IMR-90 (cell line): ENCODE measurements around the gene SLC2A6. TPM values are rescaled to one million over a fixed set of nuclear protein-coding genes. Genes with fewer than 3 reads are reported as not detected.

ENCODE experiments used
- ATAC-seq: fragments of 200-7000 bp; cut with Tn5 transposase; 2 replicates; pipeline ENCODE4 v1.9.1; 2020; ENCODE audit warnings: low read depth, mild to moderate bottlenecking, moderate library complexity
- BruUV-seq: library from RNA; stranded (reverse); fragments of 400-500 nt; replicated peaks from 2 replicates; lab custom pipeline; 2021; lab: Mats Ljungman, UMichigan
- CTCF ChIA-PET: fragments of 300-600 bp; formaldehyde crosslinking; extraction: SDS; loops from one replicate; lab custom pipeline; 2021; ENCODE audit warnings: antibody characterized with exemption; lab: Yijun Ruan, JAX
- POLR2A ChIA-PET: fragments of 300-600 bp; sonication (Branson Sonifier 250); formaldehyde crosslinking; loops from one replicate; lab custom pipeline; 2022; ENCODE audit warnings: antibody characterized with exemption; ENCODE audit not compliant: unreplicated experiment; lab: Charles Lee
- DNase-seq: peaks from one replicate; pipeline ENCODE4 v3.0.0; 2013
- H2AFZ ChIP-seq: replicated peaks from 2 replicates; pipeline ENCODE3; 2013; ENCODE audit warnings: low read length, mild to moderate bottlenecking; ENCODE audit not compliant: poor library complexity
- H2AK5ac ChIP-seq: 2 replicates; pipeline ENCODE4 v1.6.1; 2013; ENCODE audit warnings: low read depth, low read length, inconsistent platforms
- H2AK9ac ChIP-seq: replicated peaks from 2 replicates; pipeline ENCODE3; 2013; ENCODE audit warnings: mild to moderate bottlenecking, low read depth, low read length, moderate library complexity; ENCODE audit not compliant: poor library complexity
- H2BK120ac ChIP-seq: 2 replicates; pipeline ENCODE4 v1.6.1; 2013; ENCODE audit warnings: low read depth, low read length, inconsistent platforms
- H2BK15ac ChIP-seq: 3 replicates; pipeline ENCODE4 v1.6.1; 2013; ENCODE audit warnings: low read depth, low read length, inconsistent platforms
- H2BK20ac ChIP-seq: 2 replicates; pipeline ENCODE4 v1.6.1; 2013; ENCODE audit warnings: low read depth, mild to moderate bottlenecking, inconsistent platforms, low read length, moderate library complexity
- H2BK5ac ChIP-seq: 2 replicates; pipeline ENCODE4 v1.6.1; 2013; ENCODE audit warnings: mild to moderate bottlenecking, low read depth, low read length, inconsistent platforms; ENCODE audit not compliant: poor library complexity, severe bottlenecking
- H3K14ac ChIP-seq: replicated peaks from 2 replicates; pipeline ENCODE4 v1.6.1; 2013; ENCODE audit warnings: low read depth, low read length, inconsistent platforms
- H3K18ac ChIP-seq: 2 replicates; pipeline ENCODE4 v1.6.1; 2013; ENCODE audit warnings: low read depth, low read length, control low read depth
- H3K23ac ChIP-seq: 2 replicates; pipeline ENCODE4 v1.6.1; 2013; ENCODE audit warnings: low read depth, low read length, inconsistent platforms
- H3K27ac ChIP-seq: 2 replicates; pipeline ENCODE4 v1.5.1; 2013; ENCODE audit warnings: mild to moderate bottlenecking, control low read depth, low read length; ENCODE audit not compliant: insufficient read depth
- H3K27me3 ChIP-seq: 2 replicates; pipeline ENCODE4 v1.6.1; 2013; ENCODE audit warnings: low read length; ENCODE audit not compliant: control insufficient read depth, insufficient read depth
- H3K36me3 ChIP-seq: 2 replicates; pipeline ENCODE4 v1.6.1; 2013; ENCODE audit warnings: low read length, mixed read lengths; ENCODE audit not compliant: control insufficient read depth, insufficient read depth
- H3K4ac ChIP-seq: 2 replicates; pipeline ENCODE4 v1.6.1; 2013; ENCODE audit warnings: low read depth, low read length, inconsistent platforms
- H3K4me1 ChIP-seq: 2 replicates; pipeline ENCODE4 v1.6.1; 2013; ENCODE audit warnings: low read length, mixed read lengths; ENCODE audit not compliant: control insufficient read depth, insufficient read depth
- H3K4me2 ChIP-seq: 2 replicates; pipeline ENCODE4 v1.6.1; 2013; ENCODE audit warnings: low read depth, mild to moderate bottlenecking, control low read depth, low read length, moderate library complexity
- H3K4me3 ChIP-seq: 2 replicates; pipeline ENCODE4 v1.5.1; 2013; ENCODE audit warnings: low read depth, mild to moderate bottlenecking, control low read depth, low read length, moderate library complexity; ENCODE audit not compliant: insufficient read depth
- H3K56ac ChIP-seq: 2 replicates; pipeline ENCODE4 v1.6.1; 2013; ENCODE audit warnings: low read length, inconsistent platforms; ENCODE audit not compliant: insufficient read depth; ENCODE audit errors: extremely low read depth
- H3K79me1 ChIP-seq, 2 experiments: 2 replicates each; pipeline ENCODE4 v1.6.1; 2013; ENCODE audit warnings: low read length in 2 of 2, inconsistent platforms in 1 of 2, low read depth in 1 of 2
- H3K9ac ChIP-seq: 2 replicates; pipeline ENCODE4 v1.6.1; 2013; ENCODE audit warnings: low read depth, low read length, control low read depth
- H3K9me1 ChIP-seq: 2 replicates; pipeline ENCODE4 v1.6.1; 2013; ENCODE audit warnings: low read length, inconsistent platforms; ENCODE audit not compliant: insufficient read depth
- H3K9me3 ChIP-seq: 2 replicates; pipeline ENCODE4 v1.6.1; 2013; ENCODE audit warnings: low read length; ENCODE audit not compliant: control insufficient read depth, insufficient read depth
- H4K20me1 ChIP-seq: 2 replicates; pipeline ENCODE4 v1.6.1; 2013; ENCODE audit warnings: low read length, inconsistent platforms; ENCODE audit not compliant: insufficient read depth
- H4K5ac ChIP-seq: 2 replicates; pipeline ENCODE4 v1.6.1; 2013; ENCODE audit warnings: mild to moderate bottlenecking, low read depth, low read length, control low read depth
- H4K8ac ChIP-seq, 2 experiments: 2 replicates each; pipeline ENCODE4 v1.6.1; 2013; ENCODE audit warnings: low read depth in 2 of 2, low read length in 2 of 2, control low read depth in 1 of 2, inconsistent platforms in 1 of 2
- H4K91ac ChIP-seq: 2 replicates; pipeline ENCODE4 v1.6.1; 2013; ENCODE audit warnings: low read depth, low read length, inconsistent platforms; ENCODE audit not compliant: insufficient read depth
- BHLHE40 ChIP-seq: fragments of 150-350 bp; IDR thresholded peaks from 2 replicates; pipeline ENCODE4 v1.6.1; 2016; ENCODE audit warnings: mild to moderate bottlenecking, low read depth, low read length
- CEBPB ChIP-seq: IDR thresholded peaks from 2 replicates; pipeline ENCODE4 v1.6.1; 2012; ENCODE audit warnings: low read depth, low read length, improper control_type of control experiment
- CHD1 ChIP-seq: IDR thresholded peaks from 2 replicates; pipeline ENCODE4 v1.6.1; 2012; ENCODE audit warnings: low read depth, low read length, improper control_type of control experiment
- CTCF ChIP-seq: conservative IDR thresholded peaks from 2 replicates; pipeline ENCODE4 v1.5.1; 2012; ENCODE audit warnings: mild to moderate bottlenecking, low read depth, low read length, improper control_type of control experiment
- ELK1 ChIP-seq: fragments of 150-350 bp; IDR thresholded peaks from 2 replicates; pipeline ENCODE4 v1.6.1; 2016; ENCODE audit warnings: low read depth, mild to moderate bottlenecking, low read length, moderate library complexity, borderline replicate concordance
- FOS ChIP-seq: fragments of 150-350 bp; IDR thresholded peaks from 2 replicates; pipeline ENCODE4 v1.6.1; 2016; ENCODE audit warnings: low read depth, low read length
- MAFK ChIP-seq: IDR thresholded peaks from 2 replicates; pipeline ENCODE4 v1.6.1; 2012; ENCODE audit warnings: low read depth, low read length, improper control_type of control experiment
- MAZ ChIP-seq: IDR thresholded peaks from 2 replicates; pipeline ENCODE4 v1.6.1; 2012; ENCODE audit warnings: low read depth, mild to moderate bottlenecking, low read length, improper control_type of control experiment, moderate library complexity, borderline replicate concordance
- MXI1 ChIP-seq: IDR thresholded peaks from 2 replicates; pipeline ENCODE4 v1.6.1; 2012; ENCODE audit warnings: low read depth, mild to moderate bottlenecking, low read length, moderate library complexity, borderline replicate concordance
- NFE2L2 ChIP-seq: fragments of 150-350 bp; IDR thresholded peaks from 2 replicates; pipeline ENCODE4 v1.6.1; 2016; ENCODE audit warnings: low read depth, mild to moderate bottlenecking, low read length
- POLR2A ChIP-seq: IDR thresholded peaks from 2 replicates; pipeline ENCODE4 v1.6.1; 2012; ENCODE audit warnings: mild to moderate bottlenecking, low read depth, low read length
- RAD21 ChIP-seq: IDR thresholded peaks from 2 replicates; pipeline ENCODE4 v1.6.1; 2012; ENCODE audit warnings: low read length, improper control_type of control experiment
- RCOR1 ChIP-seq: IDR thresholded peaks from 2 replicates; pipeline ENCODE4 v1.6.1; 2012; ENCODE audit warnings: mild to moderate bottlenecking, low read length, improper control_type of control experiment; ENCODE audit not compliant: insufficient replicate concordance
- RFX5 ChIP-seq: IDR thresholded peaks from 2 replicates; pipeline ENCODE4 v1.8.0; 2012; ENCODE audit warnings: low read depth, mild to moderate bottlenecking, low read length, moderate library complexity
- SMC3 ChIP-seq: fragments of 150-350 bp; IDR thresholded peaks from 2 replicates; pipeline ENCODE4 v1.6.1; 2016; ENCODE audit warnings: low read depth, mild to moderate bottlenecking, antibody characterized with exemption, low read length, moderate library complexity
- USF2 ChIP-seq: fragments of 150-350 bp; IDR thresholded peaks from 2 replicates; pipeline ENCODE4 v1.6.1; 2017; ENCODE audit warnings: mild to moderate bottlenecking, antibody characterized with exemption, low read length, low read depth
- WGBS, 2 experiments: methylation state at CpG; one replicate each; pipeline versions ENCODE4 v1.1.5 to v1.1.7; 2013; ENCODE audit warnings: missing lambda C conversion rate in 2 of 2; ENCODE audit not compliant: insufficient read length in 1 of 2; ENCODE audit errors: extremely low coverage in 2 of 2; 5-methylcytosine and 5-hydroxymethylcytosine counted together
- dilution Hi-C: fragments of 300-500 bp; cut with HindIII; formaldehyde crosslinking; loops from one replicate; pipeline ENCODE4 v1.14.3; 2018; ENCODE audit warnings: low sequenced_read_pairs; ENCODE audit not compliant: unreplicated experiment
- in situ Hi-C: fragments of 300-500 bp; cut with MboI; formaldehyde crosslinking; loops from 3 replicates; pipeline ENCODE4 v1.14.3; 2019; ENCODE audit warnings: low sequenced_read_pairs, inconsistent platforms, mixed read lengths
- intact Hi-C: fragments of 100-400 bp; cut with micrococcal nuclease; formaldehyde crosslinking; loops from 2 replicates; pipeline ENCODE4 v1.10.0; 2022
- polyA plus RNA-seq, 3 experiments: library from polyadenylated mRNA; depleted of rRNA; stranded (reverse); fragments of >200 nt; gene quantifications; 2 replicates each; pipeline ENCODE4 v1.2.3, GENCODE V29; 2012; ENCODE audit warnings: low replicate concordance in 1 of 3
- total RNA-seq: library from RNA; depleted of rRNA; stranded (reverse); fragments of >200 nt; gene quantifications from 2 replicates; pipeline ENCODE4 v1.2.3, GENCODE V29; 2012

Gene SLC2A6
- total and polyA plus RNA-seq, 2 of the 4 experiments (the other 2 are of a cell fraction) = 2.9 to 8.5 TPM

GRCh38 chr9:133472753-133473378 is 6.0 kb downstream of the SLC2A6 start:
- intact Hi-C loops = no loop called here
- no peak overlapping the region for H2BK120ac ChIP-seq
- H3K14ac ChIP-seq = no peak overlapping the region
- H2BK5ac ChIP-seq = no peak overlapping the region
- H3K79me1 ChIP-seq = no peaks in the 10 kb centered on the region
- H2AK5ac ChIP-seq = no peak overlapping the region
- peaks cover 3% of the 10 kb centered on the region; the same call in 1 of the 2 replicates for H3K36me3 ChIP-seq
- WGBS, 2 experiments = 83% methylated on average over 17 of the region's 19 CpGs; no CpG with 5 or more reads in 1 of the 2 experiments
- H3K4me3 ChIP-seq = no peak overlapping the region
- no peak overlapping the region for H3K9ac ChIP-seq
- in situ Hi-C loops = no loop called here
- H3K56ac ChIP-seq = no peak overlapping the region
- CTCF ChIA-PET = no interaction called here
- no peak overlapping the region for H2BK15ac ChIP-seq
- POLR2A ChIA-PET = no interaction called here
- H3K4me1 ChIP-seq = no peaks in the 10 kb centered on the region
- no peaks in the 10 kb centered on the region for H3K9me3 ChIP-seq
- no peaks in the 10 kb centered on the region for H4K20me1 ChIP-seq
- no peak overlapping the region for H4K5ac ChIP-seq
- H4K8ac ChIP-seq = no peak overlapping the region
- H3K18ac ChIP-seq = no peak overlapping the region
- H2BK20ac ChIP-seq = no peak overlapping the region
- dilution Hi-C loops = no loop called here
- no TSS peak for BruUV-seq
- no peak for ATAC-seq
- H3K27ac ChIP-seq = no peak overlapping the region
- no peak overlapping the region for H3K4me2 ChIP-seq
- TF ChIP-seq ELK1 (no peak), BHLHE40 (no peak), NFE2L2 (no peak), MAZ (no peak), MXI1 (no peak), SMC3 (no peak), POLR2A (no peak), USF2 (no peak), FOS (no peak), CHD1 (no peak), MAFK (no peak), RFX5 (no peak), RAD21 (no peak), CTCF (no peak), RCOR1 (no peak), CEBPB (no peak)
- H2AFZ ChIP-seq = no peak overlapping the region
- H3K23ac ChIP-seq = no peak overlapping the region
- H3K9me1 ChIP-seq = no peaks in the 10 kb centered on the region
- DNase-seq = no peak
- no peak overlapping the region for H3K4ac ChIP-seq
- H3K27me3 ChIP-seq = no peaks in the 10 kb centered on the region
- H4K91ac ChIP-seq = no peak overlapping the region
- H2AK9ac ChIP-seq = no peak overlapping the region
